ENCODE results near the gene FZD8. TPM values are rescaled to one million over a fixed set of nuclear protein-coding genes. Genes with fewer than 3 reads are reported as not detected.

Gene FZD8
- total and polyA plus RNA-seq, 4 donors: 6.5 to 20.8 (median 7.6) TPM

GRCh38 chr10:35639021-35639727 is 2.9 kb downstream of the FZD8 start:
- peaks cover 0 to 38% (median 28%) of the 10 kb centered on the region in 3 donors for H3K27me3 ChIP-seq (ENCODE audit: control insufficient read depth in 3 of 3, insufficient read depth in 3 of 3, low read length in 2 of 3)
- H3K9ac ChIP-seq (ENCODE audit: insufficient read depth in 1 of 2, low read length in 2 of 2): no peak overlapping the region
- 24 to 31% methylated on average over 20 to 57 of the region's 57 CpGs for WGBS, 2 donors
- no peak for DNase-seq
- no peak for TF ChIP-seq CTCF (IDR thresholded peaks at IDR 0.05; ENCODE audit: control extremely low read depth, extremely low read depth)
- peak overlapping the region in 1 of 2 donors; percentile 53 for H3K27ac ChIP-seq (ENCODE audit: low read depth in 1 of 2, low read length in 1 of 2)
- H3K4me3 ChIP-seq: peak overlapping the region; percentile 57
- H3K36me3 ChIP-seq (ENCODE audit: control insufficient read depth in 4 of 4, insufficient read depth in 4 of 4, low read length in 4 of 4): no peaks in the 10 kb centered on the region
- ATAC-seq (ENCODE audit: insufficient read depth, low FRiP score): no peak
- peaks cover 0 to 34% (median 4%) of the 10 kb centered on the region in 5 donors for H3K4me1 ChIP-seq (ENCODE audit: control insufficient read depth in 5 of 5, insufficient read depth in 5 of 5, low read length in 5 of 5)
- H3K9me3 ChIP-seq (ENCODE audit: control insufficient read depth in 4 of 4, insufficient read depth in 3 of 4, low read length in 3 of 4): peaks cover 0 to 5% (median 0%) of the 10 kb centered on the region in 4 donors

- DNase-seq (no peak), ATAC-seq (ENCODE audit: insufficient read depth, low FRiP score) (no peak)
- Histone ChIP-seq H3K36me3 (ENCODE audit: control insufficient read depth in 4 of 4, insufficient read depth in 4 of 4, low read length in 4 of 4) (no peaks in the 10 kb centered on the region), H3K4me3 (no peak overlapping the region), H3K27ac (ENCODE audit: low read depth in 1 of 2, low read length in 1 of 2) (no peak overlapping the region), H3K4me1 (ENCODE audit: control insufficient read depth in 5 of 5, insufficient read depth in 5 of 5, low read length in 5 of 5) (peaks cover 0 to 24% (median 4%) of the 10 kb centered on the region in 5 donors), H3K9ac (ENCODE audit: insufficient read depth in 1 of 2, low read length in 2 of 2) (no peak overlapping the region), H3K9me3 (ENCODE audit: control insufficient read depth in 4 of 4, insufficient read depth in 3 of 4, low read length in 3 of 4) (peaks cover 0 to 5% (median 0%) of the 10 kb centered on the region in 4 donors), H3K27me3 (ENCODE audit: control insufficient read depth in 3 of 3, insufficient read depth in 3 of 3, low read length in 2 of 3) (peaks cover 0 to 38% (median 28%) of the 10 kb centered on the region in 3 donors)
- no peak for TF ChIP-seq CTCF (IDR thresholded peaks at IDR 0.05; ENCODE audit: control extremely low read depth, extremely low read depth)
- 72 to 86% methylated on average over 4 of the region's 4 CpGs for WGBS, 2 donors
Measured at GRCh38 chr10:35638101-35638500, 4.0 kb downstream of the FZD8 start.

GRCh38 chr10:35637462-35637861 is 4.6 kb downstream of the FZD8 start:
- H3K36me3 ChIP-seq (ENCODE audit: control insufficient read depth in 4 of 4, insufficient read depth in 4 of 4, low read length in 4 of 4): no peaks in the 10 kb centered on the region
- H3K9me3 ChIP-seq (ENCODE audit: control insufficient read depth in 4 of 4, insufficient read depth in 3 of 4, low read length in 3 of 4): peaks cover 0 to 5% (median 0%) of the 10 kb centered on the region in 4 donors
- no peak overlapping the region for H3K4me3 ChIP-seq
- peaks cover 0 to 38% (median 28%) of the 10 kb centered on the region in 3 donors for H3K27me3 ChIP-seq (ENCODE audit: control insufficient read depth in 3 of 3, insufficient read depth in 3 of 3, low read length in 2 of 3)
- H3K27ac ChIP-seq (ENCODE audit: low read depth in 1 of 2, low read length in 1 of 2): no peak overlapping the region
- no peak for TF ChIP-seq CTCF (IDR thresholded peaks at IDR 0.05; ENCODE audit: control extremely low read depth, extremely low read depth)
- ATAC-seq (ENCODE audit: insufficient read depth, low FRiP score) (no peak), DNase-seq (no peak)
- H3K4me1 ChIP-seq (ENCODE audit: control insufficient read depth in 5 of 5, insufficient read depth in 5 of 5, low read length in 5 of 5): peaks cover 0 to 18% (median under 1%) of the 10 kb centered on the region in 5 donors
- H3K9ac ChIP-seq (ENCODE audit: insufficient read depth in 1 of 2, low read length in 2 of 2): no peak overlapping the region
- WGBS, 2 donors: 27 to 38% methylated on average over 8 of the region's 8 CpGs

Data from lung (tissue), 12 donors.